Measurements from ENCODE around the gene ATP10A.
"Not testable (repeated sequence)": the region's sequence is repeated elsewhere in the genome, so short reads cannot be mapped to it uniquely, and the experiment has no call there.

ATP10A gene

GRCh38 chr15:25770618-25771337 lies 92.3 kb downstream of the ATP10A start:
- no peak for DNase-seq (ENCODE audit: low spot score)

GRCh38 chr15:25770031-25770430 lies 93.1 kb downstream of the ATP10A start:
- DNase-seq (ENCODE audit: low spot score), result no peak

GRCh38 chr15:25768271-25768670 lies 94.9 kb downstream of the ATP10A start:
- DNase-seq (ENCODE audit: low spot score), result no peak

- DNase-seq (ENCODE audit: low spot score), result no peak
Observed at GRCh38 chr15:25767356-25768151, 95.6 kb downstream of the ATP10A start.

- no peak for DNase-seq (ENCODE audit: low spot score)
Observed at GRCh38 chr15:25766417-25766816, 96.7 kb downstream of the ATP10A start.

GRCh38 chr15:25764980-25765735 lies 98.0 kb downstream of the ATP10A start:
- no peak for DNase-seq (ENCODE audit: low spot score)

- no peak for DNase-seq (ENCODE audit: low spot score)
Observed at GRCh38 chr15:25763954-25764353, 99.2 kb downstream of the ATP10A start.

- DNase-seq (ENCODE audit: low spot score), result no peak
Observed at GRCh38 chr15:25763331-25763751, 99.8 kb downstream of the ATP10A start.

- DNase-seq (ENCODE audit: low spot score), result no peak
Observed at GRCh38 chr15:25761971-25762662, 101.0 kb downstream of the ATP10A start.

GRCh38 chr15:25759421-25759820 lies 103.7 kb downstream of the ATP10A start:
- DNase-seq (ENCODE audit: low spot score), result no peak

GRCh38 chr15:25758612-25759011 lies 104.5 kb downstream of the ATP10A start:
- DNase-seq (ENCODE audit: low spot score), result not testable (repeated sequence)

- DNase-seq (ENCODE audit: low spot score), result no peak
Observed at GRCh38 chr15:25743548-25744275, 119.4 kb downstream of the ATP10A start.

GRCh38 chr15:25742776-25743547 lies 120.2 kb downstream of the ATP10A start:
- DNase-seq (ENCODE audit: low spot score), result no peak

- no peak for DNase-seq (ENCODE audit: low spot score)
Observed at GRCh38 chr15:25742041-25742730, 120.9 kb downstream of the ATP10A start.

- no peak for DNase-seq (ENCODE audit: low spot score)
Observed at GRCh38 chr15:25741256-25741580, 121.9 kb downstream of the ATP10A start.

GRCh38 chr15:25740383-25741255 lies 122.5 kb downstream of the ATP10A start:
- no peak for DNase-seq (ENCODE audit: low spot score)

- DNase-seq (ENCODE audit: low spot score), result peak; percentile 29
Observed at GRCh38 chr15:25739687-25740121, 123.4 kb downstream of the ATP10A start.

GRCh38 chr15:25738171-25738965 lies 124.8 kb downstream of the ATP10A start:
- DNase-seq (ENCODE audit: low spot score), result no peak
